ENCODE data around the gene PCSK6.

- TF ChIP-seq, protein P1, sequence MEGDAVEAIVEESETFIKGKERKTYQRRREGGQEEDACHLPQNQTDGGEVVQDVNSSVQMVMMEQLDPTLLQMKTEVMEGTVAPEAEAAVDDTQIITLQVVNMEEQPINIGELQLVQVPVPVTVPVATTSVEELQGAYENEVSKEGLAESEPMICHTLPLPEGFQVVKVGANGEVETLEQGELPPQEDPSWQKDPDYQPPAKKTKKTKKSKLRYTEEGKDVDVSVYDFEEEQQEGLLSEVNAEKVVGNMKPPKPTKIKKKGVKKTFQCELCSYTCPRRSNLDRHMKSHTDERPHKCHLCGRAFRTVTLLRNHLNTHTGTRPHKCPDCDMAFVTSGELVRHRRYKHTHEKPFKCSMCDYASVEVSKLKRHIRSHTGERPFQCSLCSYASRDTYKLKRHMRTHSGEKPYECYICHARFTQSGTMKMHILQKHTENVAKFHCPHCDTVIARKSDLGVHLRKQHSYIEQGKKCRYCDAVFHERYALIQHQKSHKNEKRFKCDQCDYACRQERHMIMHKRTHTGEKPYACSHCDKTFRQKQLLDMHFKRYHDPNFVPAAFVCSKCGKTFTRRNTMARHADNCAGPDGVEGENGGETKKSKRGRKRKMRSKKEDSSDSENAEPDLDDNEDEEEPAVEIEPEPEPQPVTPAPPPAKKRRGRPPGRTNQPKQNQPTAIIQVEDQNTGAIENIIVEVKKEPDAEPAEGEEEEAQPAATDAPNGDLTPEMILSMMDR (IDR thresholded peaks at IDR 0.05; ENCODE audit: insufficient read depth, low read length, poor library complexity, severe bottlenecking) = no peak
- TF ChIP-seq EZH2phosphoT487 (conservative IDR thresholded peaks at IDR 0.05; ENCODE audit: low read length) = no peak
Observed at GRCh38 chr15:101497484-101498034, 8.1 kb upstream of the PCSK6 start.
